Measurements from ENCODE around the gene CCDC86. TPM values are rescaled to one million over a fixed set of nuclear protein-coding genes. Genes with fewer than 3 reads are reported as not detected.

The CCDC86 gene
- total RNA-seq, 1 experiment from 2014 or later = 51.5 TPM

DNA sequence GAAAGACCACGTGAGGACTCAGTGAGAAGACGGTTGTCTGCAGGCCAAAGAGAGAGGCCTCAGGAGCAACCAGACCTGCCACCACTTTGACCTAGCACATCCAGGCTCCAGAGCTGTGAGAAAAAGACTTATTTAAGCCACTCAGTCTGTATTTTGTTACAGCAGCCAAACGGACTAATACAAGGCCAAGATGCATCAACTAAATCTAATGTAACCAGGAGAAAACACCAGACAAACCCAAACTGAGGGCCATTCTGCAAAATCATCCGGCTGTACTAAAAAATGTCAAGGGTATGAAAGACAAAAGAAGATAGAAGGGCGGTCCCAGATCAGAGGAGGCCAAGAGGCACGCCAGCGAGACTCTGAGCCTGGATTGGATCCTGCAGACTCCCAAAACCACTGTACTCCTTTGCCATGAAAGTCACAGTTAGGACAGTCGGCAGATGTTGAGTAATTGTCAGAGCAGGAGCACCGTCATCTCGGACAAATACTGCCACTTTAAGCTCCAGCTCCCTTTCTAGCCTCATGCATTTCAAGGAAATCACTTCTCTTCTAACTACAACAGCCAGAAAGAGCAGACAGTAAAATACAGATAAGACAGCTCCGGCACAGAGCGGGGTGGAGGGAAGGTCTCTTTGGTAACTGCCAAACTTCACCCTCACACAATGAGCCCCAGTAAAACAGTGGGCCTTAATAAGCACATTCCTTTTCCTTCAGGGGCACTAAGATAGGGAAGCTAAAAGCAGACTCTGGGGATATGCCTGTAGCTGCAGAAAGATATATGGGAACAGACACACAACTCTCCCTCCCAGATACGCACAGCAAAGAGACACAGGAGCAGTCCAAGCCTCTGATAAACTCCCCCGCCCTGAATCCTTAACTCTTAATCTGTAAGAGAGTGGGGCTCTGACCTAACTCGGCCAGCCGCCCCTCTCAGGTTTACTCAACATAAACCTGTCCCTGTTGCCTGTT, 21.9 kb downstream of the CCDC86 start:
- Mint-ChIP-seq H3K9me3 (ENCODE audit: low read depth, unreplicated experiment) (no peaks in the 10 kb centered on the region), H3K4me1 (ENCODE audit: low read depth, unreplicated experiment) (no peaks in the 10 kb centered on the region), H3K27me3 (ENCODE audit: unreplicated experiment) (peaks cover 35% of the 10 kb centered on the region), H3K4me3 (ENCODE audit: low read depth, unreplicated experiment) (no peak overlapping the region), H3K27ac (ENCODE audit: unreplicated experiment) (no peak overlapping the region), H3K36me3 (ENCODE audit: insufficient read depth, unreplicated experiment) (no peaks in the 10 kb centered on the region)
- DNase-seq = no peak
- intact Hi-C loops (cut with micrococcal nuclease; ENCODE audit: unreplicated experiment) = no loop called here
- no peak for TF ChIP-seq CTCF (IDR thresholded peaks at IDR 0.05; ENCODE audit: unreplicated experiment)
- BruUV-seq (replicated peaks) = no TSS peak
- CTCF ChIA-PET = no interaction called here

DNA sequence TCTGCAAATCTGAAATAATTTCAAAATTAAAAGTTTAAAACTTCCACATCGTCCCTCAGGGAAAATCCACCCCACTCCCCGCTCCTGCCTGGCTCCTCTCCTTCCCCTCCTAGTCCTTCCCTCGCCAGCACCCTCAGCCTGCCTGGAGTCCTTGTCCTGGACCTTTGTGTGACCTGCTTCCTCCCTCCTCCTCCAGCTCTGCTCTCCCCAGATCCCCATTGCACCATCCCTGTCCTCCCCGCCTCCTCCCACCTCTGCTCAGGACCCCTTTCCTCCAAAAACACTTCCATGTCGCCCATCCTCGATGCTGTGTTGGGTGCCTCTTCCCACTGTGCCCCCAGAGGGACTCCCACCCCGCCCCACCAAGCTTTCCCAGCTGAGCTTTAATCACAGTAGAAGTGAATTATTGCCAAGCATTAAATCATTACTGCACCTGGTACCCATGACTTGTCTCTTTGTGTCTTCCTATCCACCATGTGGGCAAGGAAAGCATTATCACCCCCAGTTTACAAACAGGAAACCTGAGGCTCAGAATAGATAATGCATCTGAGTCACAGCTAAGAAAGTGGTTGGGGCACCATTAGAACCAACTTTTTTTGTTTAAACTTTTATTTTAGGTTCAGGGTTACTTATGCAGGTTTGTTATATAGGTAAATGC, 23.1 kb downstream of the CCDC86 start:
- H3K36me3 Mint-ChIP-seq (ENCODE audit: insufficient read depth, unreplicated experiment) = no peaks in the 10 kb centered on the region
- H3K27ac Mint-ChIP-seq (ENCODE audit: unreplicated experiment) = no peak overlapping the region
- no peak for DNase-seq
- intact Hi-C loops (cut with micrococcal nuclease; ENCODE audit: unreplicated experiment) = no loop called here
- BruUV-seq (replicated peaks) = no TSS peak
- H3K27me3 Mint-ChIP-seq (ENCODE audit: unreplicated experiment) = peaks cover 35% of the 10 kb centered on the region
- no peak overlapping the region for H3K4me3 Mint-ChIP-seq (ENCODE audit: low read depth, unreplicated experiment)
- H3K9me3 Mint-ChIP-seq (ENCODE audit: low read depth, unreplicated experiment) = no peaks in the 10 kb centered on the region
- H3K4me1 Mint-ChIP-seq (ENCODE audit: low read depth, unreplicated experiment) = no peaks in the 10 kb centered on the region
- CTCF ChIA-PET = interaction anchor here (0.6 to 1.3 kb wide), 3 partner anchors 22 to 594 kb away, joined by 3 to 4 read pairs (median 4); no protein-coding TSS in a partner anchor
- TF ChIP-seq CTCF (IDR thresholded peaks at IDR 0.05; ENCODE audit: unreplicated experiment) = no peak

DNA sequence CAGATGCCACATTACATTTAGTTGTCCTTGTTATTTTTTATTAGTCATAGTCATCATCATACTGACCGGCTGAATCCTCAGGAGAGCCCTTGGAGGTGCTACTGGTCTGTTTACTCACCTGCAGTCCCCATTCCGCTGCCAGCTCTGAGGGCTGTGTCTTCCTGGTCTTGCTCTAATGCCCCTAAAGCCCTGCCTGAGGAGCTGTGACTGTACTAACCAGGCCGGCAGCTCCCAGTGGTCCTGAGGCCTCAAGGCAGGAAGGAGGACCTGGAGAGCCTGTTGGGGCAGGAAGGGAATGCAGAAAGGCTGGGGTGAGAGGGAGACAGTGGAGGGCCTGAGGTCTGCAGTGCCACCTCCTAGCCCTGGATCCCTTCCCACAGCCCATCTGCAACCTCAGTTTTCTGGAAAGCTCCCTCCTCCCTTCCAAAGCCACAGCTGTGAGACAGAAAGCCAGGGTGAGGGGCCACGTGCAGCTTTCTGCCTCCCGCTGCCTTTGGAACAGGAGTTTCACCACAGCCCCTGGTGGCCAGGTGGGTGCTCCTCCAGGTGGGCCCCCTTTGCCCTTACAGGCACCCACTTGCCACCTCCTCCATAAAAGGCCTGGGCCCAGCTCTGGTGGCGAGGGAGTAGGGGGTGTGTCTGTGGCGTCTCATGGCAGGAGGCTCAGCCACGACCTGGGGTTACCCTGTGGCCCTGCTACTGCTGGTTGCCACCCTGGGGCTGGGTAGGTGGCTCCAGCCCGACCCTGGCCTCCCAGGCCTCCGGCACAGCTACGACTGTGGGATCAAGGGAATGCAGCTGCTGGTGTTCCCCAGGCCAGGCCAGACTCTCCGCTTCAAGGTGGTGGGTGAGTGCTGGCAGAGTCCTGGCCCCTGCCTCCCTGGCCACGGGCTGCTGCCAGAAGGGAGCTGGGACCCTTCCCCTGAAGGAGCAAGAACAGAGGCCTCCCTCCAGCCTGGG, 25.3 kb downstream of the CCDC86 start, which contains the start of gene ZP1:
Gene ZP1 (plus strand): TSS at position 632 of the 960 bp plus-strand sequence. CDS start 20 bp downstream, at position 652.
- H3K27ac Mint-ChIP-seq (ENCODE audit: unreplicated experiment) = no peak within 1 kb of the TSS
- H3K4me3 Mint-ChIP-seq (ENCODE audit: low read depth, unreplicated experiment) = no peak within 1 kb of the TSS
- no peaks in the 10 kb centered on the region for H3K9me3 Mint-ChIP-seq (ENCODE audit: low read depth, unreplicated experiment)
- H3K4me1 Mint-ChIP-seq (ENCODE audit: low read depth, unreplicated experiment) = no peaks in the 10 kb centered on the region
- no TSS peak for BruUV-seq (replicated peaks)
- no peak for DNase-seq
- CTCF ChIA-PET = interaction anchor here (0.6 kb wide), 1 partner anchor 476 kb away, joined by 6 read pairs; no protein-coding TSS in a partner anchor
- no peaks in the 10 kb centered on the region for H3K36me3 Mint-ChIP-seq (ENCODE audit: insufficient read depth, unreplicated experiment)
- intact Hi-C loops (cut with micrococcal nuclease; ENCODE audit: unreplicated experiment) = no loop called here
- no peak for TF ChIP-seq CTCF (IDR thresholded peaks at IDR 0.05; ENCODE audit: unreplicated experiment)
- H3K27me3 Mint-ChIP-seq (ENCODE audit: unreplicated experiment) = peaks cover 30% of the 10 kb centered on the region

Data from Calu3 (cell line).